Right ventricle myocardium superior (tissue), 1 donor: Measurements from ENCODE around the gene AKAP1. TPM values are rescaled to one million over a fixed set of nuclear protein-coding genes. Genes with fewer than 3 reads are reported as not detected.

Experiments used
- ATAC-seq: fragments of 200-7000 bp; cut with Tn5 transposase; one replicate; pipeline ENCODE4 v1.9.1; 2020; ENCODE audit warnings: mild to moderate bottlenecking; ENCODE audit not compliant: poor library complexity
- DNase-seq: peaks from one replicate; pipeline ENCODE4 v3.0.0-alpha.2; 2020
- intact Hi-C: fragments of 100-400 bp; cut with DNase I; formaldehyde crosslinking; loops from one replicate; pipeline ENCODE4 v1.11.2; 2022
- total RNA-seq: library from RNA; stranded (reverse); fragmentation: NEBNext Ultra II Directional; extraction: Animal tissue kit (Norgen Biotek cat#: 25700); gene quantifications from one replicate; pipeline ENCODE4 v1.2.1, GENCODE V29; 2021
- donor health status: DM: no; HTN: yes; CAD: no; lungs with severe emphysema.

Gene AKAP1
- total RNA-seq, 1 donor from 2014 or later, result 228 TPM

GRCh38 chr17:57114085-57114673 lies 29.1 kb downstream of the AKAP1 start:
- intact Hi-C loops, result loop anchor here (5.0 kb wide), 1 partner anchor 102 kb away; no protein-coding TSS in a partner anchor
- ATAC-seq (no peak), DNase-seq (peak; percentile 62)

- ATAC-seq (no peak), DNase-seq (no peak)
- intact Hi-C loops, result no loop called here
Observed at GRCh38 chr17:57115377-57115776, 30.3 kb downstream of the AKAP1 start.

- no peak for ATAC-seq
- intact Hi-C loops, result no loop called here
Observed at GRCh38 chr17:57115916-57116315, 30.9 kb downstream of the AKAP1 start.

GRCh38 chr17:57117798-57118197 lies 32.8 kb downstream of the AKAP1 start:
- intact Hi-C loops, result no loop called here
- ATAC-seq (no peak), DNase-seq (no peak)

More at GRCh38 chr17:57115916-57116315, 30.9 kb downstream of the AKAP1 start:
- no peak for DNase-seq

GRCh38 chr17:57120814-57121213 lies 35.8 kb downstream of the AKAP1 start:
- intact Hi-C loops, result no loop called here
- no peak for ATAC-seq
- no peak for DNase-seq

- intact Hi-C loops, result no loop called here
- DNase-seq (peak; percentile 60), ATAC-seq (peak; percentile 42)
Observed at GRCh38 chr17:57121308-57122042, 36.4 kb downstream of the AKAP1 start.

- DNase-seq, result no peak
- intact Hi-C loops, result no loop called here
- ATAC-seq, result no peak
Observed at GRCh38 chr17:57124053-57124452, 39.0 kb downstream of the AKAP1 start.

- ATAC-seq, result no peak
- intact Hi-C loops, result no loop called here
- DNase-seq, result no peak
Observed at GRCh38 chr17:57125406-57125805, 40.4 kb downstream of the AKAP1 start.

GRCh38 chr17:57125866-57126265 lies 40.8 kb downstream of the AKAP1 start:
- intact Hi-C loops, result no loop called here
- ATAC-seq (no peak), DNase-seq (no peak)

GRCh38 chr17:57130708-57131461 lies 45.8 kb downstream of the AKAP1 start:
- ATAC-seq (peak; percentile 96), DNase-seq (peak; percentile 86)
- intact Hi-C loops, result loop anchor here (5.0 to 10.0 kb wide), 3 partner anchors 616 to 984 kb away; partner anchors contain the start of gene CCDC182

GRCh38 chr17:57132663-57133062 lies 47.6 kb downstream of the AKAP1 start:
- intact Hi-C loops, result loop anchor here (5.0 to 10.0 kb wide), 3 partner anchors 615 to 982 kb away; partner anchors contain the start of gene CCDC182
- DNase-seq (no peak), ATAC-seq (no peak)

GRCh38 chr17:57133486-57133885 lies 48.4 kb downstream of the AKAP1 start:
- DNase-seq, result no peak
- intact Hi-C loops, result loop anchor here (5.0 to 10.0 kb wide), 3 partner anchors 614 to 981 kb away; partner anchors contain the start of gene CCDC182

GRCh38 chr17:57135026-57135788 lies 50.2 kb downstream of the AKAP1 start:
- intact Hi-C loops, result loop anchor here (10.0 kb wide), 1 partner anchor 980 kb away; no protein-coding TSS in a partner anchor
- ATAC-seq (no peak), DNase-seq (no peak)

More at GRCh38 chr17:57133486-57133885, 48.4 kb downstream of the AKAP1 start:
- ATAC-seq, result no peak

GRCh38 chr17:57135789-57136291 lies 50.8 kb downstream of the AKAP1 start:
- DNase-seq (no peak), ATAC-seq (no peak)
- intact Hi-C loops, result loop anchor here (10.0 kb wide), 1 partner anchor 979 kb away; no protein-coding TSS in a partner anchor

GRCh38 chr17:57136355-57136754 lies 51.3 kb downstream of the AKAP1 start:
- intact Hi-C loops, result loop anchor here (10.0 kb wide), 1 partner anchor 978 kb away; no protein-coding TSS in a partner anchor
- ATAC-seq (no peak), DNase-seq (no peak)

- DNase-seq, result no peak
- intact Hi-C loops, result loop anchor here (10.0 kb wide), 1 partner anchor 977 kb away; no protein-coding TSS in a partner anchor
- ATAC-seq, result no peak
Observed at GRCh38 chr17:57138030-57138911, 53.2 kb downstream of the AKAP1 start.

GRCh38 chr17:57138956-57139576 lies 54.0 kb downstream of the AKAP1 start:
- DNase-seq (no peak), ATAC-seq (no peak)
- intact Hi-C loops, result loop anchor here (10.0 kb wide), 1 partner anchor 976 kb away; no protein-coding TSS in a partner anchor
